Cardiac septum (tissue), 1 donor: ENCODE measurements around the gene ZNF655. TPM values are rescaled to one million over a fixed set of nuclear protein-coding genes. Genes with fewer than 3 reads are reported as not detected.

ENCODE experiments used
- DNase-seq: peaks from one replicate; pipeline ENCODE4 v3.0.0-alpha.2; 2020; ENCODE audit warnings: low spot score
- intact Hi-C: fragments of 100-400 bp; cut with DNase I; formaldehyde crosslinking; loops from one replicate; pipeline ENCODE4 v1.14.0; 2022
- total RNA-seq: library from RNA; stranded (reverse); fragmentation: NEBNext Ultra II Directional; extraction: Animal tissue kit (Norgen Biotek cat#: 25700); gene quantifications from one replicate; pipeline ENCODE4 v1.2.1, GENCODE V29; 2021
- donor health status: DM: no; HTN: no; CAD: no.

ZNF655 gene
- total RNA-seq, 1 donor from 2014 or later: 42.1 TPM

GRCh38 chr7:99625961-99626360, 67.5 kb downstream of the ZNF655 start:
- intact Hi-C loops: no loop called here
- DNase-seq: no peak

Other genes starting within 250 kb of the ZNF655 start
- 116 TPM for gene ARPC1A, start 232.7 kb upstream of the ZNF655 start, total RNA-seq
- gene ARPC1B, start 183.9 kb upstream of the ZNF655 start, total RNA-seq: 40.4 TPM
- 95.6 TPM for gene PDAP1, start 150.0 kb upstream of the ZNF655 start, total RNA-seq
- gene BUD31, start 149.7 kb upstream of the ZNF655 start, total RNA-seq: 46.5 TPM
- 3.4 TPM for gene PTCD1, start 119.8 kb upstream of the ZNF655 start, total RNA-seq
- gene CPSF4, start 119.7 kb upstream of the ZNF655 start, total RNA-seq: 15.0 TPM
- 516 TPM for gene ATP5MF, start 92.5 kb upstream of the ZNF655 start, total RNA-seq
- gene ZNF789, start 85.8 kb upstream of the ZNF655 start, total RNA-seq: 3.8 TPM
- 14.9 TPM for gene ZNF394, start 58.4 kb upstream of the ZNF655 start, total RNA-seq
- 7.0 TPM for gene ZKSCAN5, start 54.0 kb upstream of the ZNF655 start, total RNA-seq
- gene FAM200A, start 6.5 kb upstream of the ZNF655 start, total RNA-seq: 4.9 TPM
- gene TMEM225B, start 39.6 kb downstream of the ZNF655 start, total RNA-seq: not detected
- gene ZSCAN25, start 58.3 kb downstream of the ZNF655 start, total RNA-seq: 10.4 TPM
- gene CYP3A5, start 121.4 kb downstream of the ZNF655 start, total RNA-seq: 0.13 TPM
- not detected for gene CYP3A7, start 176.6 kb downstream of the ZNF655 start, total RNA-seq
- not detected for gene CYP3A4, start 225.5 kb downstream of the ZNF655 start, total RNA-seq